Hematopoietic multipotent progenitor cell treated with erythropoietin and hydrocortisone succinate and interleukin-3 and kit ligand, for 6 days (in vitro differentiated cells): Measurements from ENCODE around the gene KIAA1328.

ENCODE experiments used
- DNase-seq: peaks from one replicate; pipeline ENCODE4 v3.0.0-alpha.2; 2015

Gene KIAA1328

DNA sequence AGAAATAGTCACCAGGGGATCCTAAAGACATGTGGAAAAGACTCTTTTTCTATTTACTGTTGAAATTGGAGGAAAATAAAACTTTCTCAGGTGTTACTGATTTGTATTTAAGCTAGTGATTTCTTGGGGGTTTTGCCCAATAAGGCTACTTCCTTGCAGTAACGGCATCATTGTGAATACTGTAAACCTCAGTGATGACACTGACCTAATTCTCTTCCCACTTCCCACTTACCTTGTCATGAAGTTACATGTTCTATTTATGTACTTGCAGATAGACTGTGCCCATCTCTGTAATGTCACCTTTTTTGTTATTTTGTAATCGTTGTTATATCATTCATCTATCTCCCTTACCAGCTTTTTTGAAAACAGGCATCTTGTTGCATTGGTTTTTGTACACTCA, 134.5 kb downstream of the KIAA1328 start:
- DNase-seq, result no peak

DNA sequence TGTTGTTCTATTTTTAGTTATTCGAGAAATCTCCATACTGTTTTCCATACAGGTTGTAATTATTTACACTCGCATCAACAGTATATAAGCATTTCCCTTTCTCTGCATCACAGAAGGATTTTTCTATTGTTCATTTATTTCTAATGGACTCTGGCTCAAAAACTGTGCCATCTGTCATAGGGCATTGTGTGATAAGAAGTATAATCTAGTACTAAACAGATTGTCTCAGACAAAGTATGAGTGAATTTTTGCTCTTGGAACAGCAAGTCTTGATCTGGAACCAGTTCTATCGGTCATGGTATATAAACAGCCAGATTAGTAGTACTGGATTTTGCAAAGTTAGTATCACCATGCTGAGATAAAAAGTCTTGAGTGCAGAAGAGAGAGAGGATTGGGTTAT, 145.8 kb downstream of the KIAA1328 start:
- DNase-seq, result no peak

DNA sequence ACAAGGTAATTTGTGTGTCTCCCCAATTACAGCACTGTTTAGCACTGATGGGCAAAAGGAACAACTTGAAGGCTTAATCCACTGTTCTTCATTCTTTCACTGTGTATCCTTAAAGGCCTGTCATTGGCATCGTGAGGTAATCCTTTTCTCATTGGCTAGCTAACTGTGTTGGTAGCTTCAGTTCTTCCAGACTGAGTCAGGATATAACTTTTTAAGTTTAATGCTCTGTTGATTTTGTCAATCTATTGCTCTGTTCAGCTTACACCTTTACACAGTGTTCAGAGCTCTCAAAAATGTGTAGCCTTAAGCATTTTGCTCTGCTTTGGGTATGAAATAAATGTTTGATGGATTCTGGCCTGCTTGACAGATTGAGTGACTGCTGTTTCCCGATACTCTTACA, 148.2 kb downstream of the KIAA1328 start:
- DNase-seq, result no peak

DNA sequence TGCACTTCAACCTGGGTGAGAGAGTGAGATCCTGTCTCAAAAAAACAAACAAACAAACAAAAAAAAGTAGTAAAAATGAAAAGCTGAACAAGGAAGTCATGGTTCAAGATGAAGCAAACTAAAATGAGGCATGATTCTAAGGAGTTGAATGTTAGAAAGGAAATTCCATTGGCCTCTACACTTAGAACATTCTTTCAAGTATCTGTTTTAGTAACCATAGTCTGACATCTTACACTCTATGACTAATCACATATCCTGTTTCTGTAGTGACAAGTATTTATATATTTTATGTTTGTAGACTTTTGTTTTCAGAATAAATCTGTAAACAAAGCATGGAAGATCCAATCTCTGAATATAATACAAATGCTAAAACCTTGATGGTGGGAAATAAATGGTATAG, 164.1 kb downstream of the KIAA1328 start:
- DNase-seq, result no peak

DNA sequence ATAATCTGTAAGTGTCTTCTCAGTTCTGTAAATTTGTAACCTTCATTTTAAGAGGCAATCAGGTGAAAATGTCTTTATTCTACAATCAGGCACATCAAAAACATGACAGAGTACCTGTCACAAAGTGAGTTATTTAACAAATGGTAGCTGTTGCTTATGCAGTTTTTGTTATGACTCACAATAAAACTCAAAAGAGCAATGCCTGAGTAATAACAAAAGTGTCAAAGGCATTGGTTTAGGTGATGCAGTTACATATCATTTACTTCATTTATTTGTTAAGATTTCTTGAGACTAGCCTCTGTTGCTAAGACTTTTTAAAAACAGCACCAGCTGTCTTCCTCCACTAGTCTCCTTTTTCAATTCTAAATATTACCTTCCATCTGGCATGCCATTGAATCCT, 177.8 kb downstream of the KIAA1328 start:
- no peak for DNase-seq

DNA sequence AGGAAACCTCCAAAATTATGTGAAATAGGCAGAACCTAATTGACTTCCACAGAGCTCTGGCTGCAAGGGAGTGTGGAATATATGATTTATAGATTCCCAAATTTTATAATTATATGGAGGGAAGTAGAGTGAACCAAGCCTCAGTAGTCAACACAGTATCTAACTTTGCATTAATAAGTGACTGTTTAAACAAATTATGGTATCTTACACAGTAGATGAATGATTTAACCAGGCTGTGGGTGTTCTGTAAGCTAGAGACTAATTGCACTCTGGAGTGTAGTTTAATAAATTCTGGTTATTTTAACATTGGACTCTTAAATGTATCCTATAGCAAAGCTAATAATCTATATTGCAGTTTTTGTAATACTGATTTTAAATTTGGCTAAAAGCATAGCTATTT, 183.5 kb downstream of the KIAA1328 start:
- no peak for DNase-seq

DNA sequence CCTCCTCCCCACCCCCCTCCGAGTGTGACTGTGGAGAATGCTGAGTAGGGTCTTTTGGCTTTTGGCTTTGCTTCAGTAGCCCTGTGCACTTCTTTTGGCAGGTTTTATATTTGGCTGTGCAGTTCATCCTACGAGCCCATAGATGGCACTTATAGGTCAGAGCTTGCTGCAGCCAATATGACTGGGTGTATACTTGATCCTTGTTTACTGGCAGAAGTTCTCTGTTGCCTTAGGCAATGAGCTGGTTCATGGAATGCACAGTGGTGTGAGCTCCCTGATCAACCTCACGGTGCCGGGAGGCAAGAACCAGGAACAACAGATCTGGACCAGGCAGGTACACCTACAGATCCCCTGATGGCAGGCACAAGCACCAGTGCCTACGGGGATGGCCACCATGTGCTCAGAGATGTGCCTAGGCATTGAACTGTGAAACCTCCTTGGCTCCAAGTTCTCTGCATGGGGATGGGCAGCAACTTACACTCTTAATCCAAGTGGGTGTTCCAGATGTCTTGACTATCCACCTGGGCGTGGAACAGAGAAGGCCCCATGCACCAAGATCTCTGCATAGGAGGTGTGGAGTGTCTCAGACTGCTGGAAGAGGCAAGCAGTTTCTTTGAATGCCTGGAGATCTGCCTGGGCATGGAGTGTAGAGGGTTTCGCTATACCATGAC, 190.4 kb downstream of the KIAA1328 start:
- peak; percentile 20 for DNase-seq

DNA sequence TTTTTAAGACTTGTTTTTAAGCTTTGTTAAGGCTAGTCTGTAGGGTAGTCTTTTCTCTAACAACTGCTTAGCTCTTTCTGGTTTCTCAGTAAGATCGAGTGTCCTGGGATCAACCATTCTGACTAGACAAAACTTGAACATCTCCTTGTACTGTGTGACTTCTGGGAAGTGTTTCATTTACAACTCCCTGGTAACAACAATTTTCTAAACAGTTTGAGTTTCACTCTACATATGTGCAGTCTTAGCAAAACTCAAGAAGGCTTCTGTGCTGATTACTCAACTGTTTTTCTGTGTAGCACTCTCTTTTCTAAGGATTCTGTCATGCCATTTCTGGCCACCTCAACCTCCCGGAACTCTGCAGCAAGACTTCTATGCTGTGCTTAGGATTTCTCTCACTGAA, 204.5 kb downstream of the KIAA1328 start:
- no peak for DNase-seq

DNA sequence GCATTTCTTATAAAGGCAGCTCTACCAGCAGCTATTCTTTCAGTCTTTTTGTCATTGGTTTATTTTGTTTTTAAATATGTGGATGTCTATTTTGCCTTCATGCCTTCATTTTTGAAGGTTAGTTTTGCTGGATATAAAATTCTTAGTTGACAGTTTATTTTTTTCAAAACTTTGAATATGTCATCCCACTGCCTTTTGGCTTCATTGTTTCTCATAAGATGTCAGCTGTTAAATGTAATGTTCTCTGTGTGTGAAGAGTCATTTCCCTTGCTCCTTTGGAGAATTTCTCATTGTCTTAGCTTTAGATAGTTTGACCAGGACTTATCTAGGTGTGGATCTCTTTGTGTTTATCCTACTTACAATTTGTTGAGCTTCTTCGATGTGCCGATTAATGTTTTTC, 213.5 kb downstream of the KIAA1328 start:
- no peak for DNase-seq

DNA sequence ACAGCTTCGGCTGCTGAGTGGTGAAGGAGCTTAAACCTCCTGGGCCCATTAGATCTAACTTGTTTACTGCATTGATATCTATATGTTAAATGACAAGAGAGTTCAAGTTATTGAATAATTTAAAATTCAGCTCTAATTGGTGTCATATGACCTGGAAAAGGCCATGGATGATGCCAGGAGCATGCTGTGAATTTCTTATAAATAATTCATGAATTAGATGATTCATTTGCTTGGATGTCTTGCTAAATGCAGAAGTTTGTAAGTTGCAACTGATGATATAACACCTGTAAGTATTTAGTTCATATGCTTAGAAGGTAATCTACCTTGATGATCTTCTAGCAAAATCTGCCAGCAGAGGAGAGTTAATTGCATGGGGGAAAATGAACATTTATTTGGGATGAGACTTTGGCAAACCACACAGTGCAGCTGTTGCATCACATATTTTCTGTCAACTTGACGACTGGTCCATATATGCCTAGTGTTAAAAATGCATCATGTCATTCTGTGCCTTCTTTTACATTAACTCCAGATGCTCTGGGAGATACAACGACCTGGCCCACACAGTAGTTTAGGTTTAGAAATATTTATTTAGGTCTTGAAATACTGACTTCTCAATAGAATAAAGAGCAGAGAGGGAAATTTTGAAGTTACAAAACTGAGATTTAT, 226.3 kb downstream of the KIAA1328 start:
- no peak for DNase-seq

DNA sequence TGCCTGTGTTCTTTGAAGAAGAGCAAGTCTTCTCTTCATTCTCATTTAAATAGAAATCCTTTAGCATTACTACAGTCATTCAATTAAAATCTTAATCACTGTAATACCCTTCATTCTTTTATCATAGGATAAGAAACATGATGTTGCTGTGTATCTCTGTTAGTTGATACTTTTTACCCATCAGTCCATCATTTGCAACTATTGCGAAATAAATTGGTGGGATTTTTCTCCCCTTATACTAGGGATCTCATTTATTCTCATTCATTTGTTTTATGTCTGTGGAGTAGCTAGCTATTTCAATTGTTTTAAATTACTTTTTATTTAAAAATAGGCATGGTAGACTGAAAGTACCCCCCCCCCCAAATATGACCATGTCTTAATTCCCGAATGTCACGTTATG, 235.3 kb downstream of the KIAA1328 start:
- DNase-seq, result no peak

DNA sequence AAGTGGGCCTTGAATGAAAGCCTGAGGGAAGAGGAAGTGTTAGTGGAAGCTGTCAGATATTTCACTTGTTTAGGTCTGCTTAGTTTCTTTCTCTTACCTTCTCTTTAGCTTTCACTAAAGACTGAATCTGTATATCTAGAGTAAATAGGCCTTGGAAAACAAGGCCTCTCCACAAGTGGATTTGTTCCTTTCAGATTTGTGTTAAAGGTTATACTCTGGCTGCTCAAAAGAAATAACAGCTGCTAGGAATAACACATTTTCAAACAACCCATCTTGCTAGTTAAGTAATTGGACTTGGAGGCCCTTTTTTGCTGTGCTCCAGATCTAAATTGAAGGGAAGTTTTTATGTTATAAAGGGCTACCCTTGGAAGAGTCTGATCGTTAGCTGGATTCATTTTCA, 236.3 kb downstream of the KIAA1328 start:
- DNase-seq, result no peak

DNA sequence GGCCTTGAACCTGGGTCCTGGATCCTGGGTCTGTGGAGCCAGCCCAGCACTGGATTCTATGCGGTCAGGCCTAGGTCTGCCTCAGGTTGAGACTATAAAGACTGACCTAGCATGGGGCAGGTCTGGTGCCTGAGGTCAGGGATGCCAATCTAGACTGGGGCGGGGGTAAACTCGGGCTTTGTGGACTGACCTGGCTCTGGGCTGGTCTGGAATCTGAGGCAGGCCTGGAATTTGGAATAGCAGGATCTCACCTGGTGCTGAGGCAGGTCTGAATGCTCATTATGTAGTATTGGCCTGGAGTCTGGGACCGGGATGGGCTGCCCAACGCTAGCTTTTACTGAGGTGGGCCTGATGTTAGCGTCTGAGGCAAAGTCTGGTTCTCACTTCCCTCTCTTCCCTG, 256.0 kb downstream of the KIAA1328 start:
- DNase-seq, result no peak

DNA sequence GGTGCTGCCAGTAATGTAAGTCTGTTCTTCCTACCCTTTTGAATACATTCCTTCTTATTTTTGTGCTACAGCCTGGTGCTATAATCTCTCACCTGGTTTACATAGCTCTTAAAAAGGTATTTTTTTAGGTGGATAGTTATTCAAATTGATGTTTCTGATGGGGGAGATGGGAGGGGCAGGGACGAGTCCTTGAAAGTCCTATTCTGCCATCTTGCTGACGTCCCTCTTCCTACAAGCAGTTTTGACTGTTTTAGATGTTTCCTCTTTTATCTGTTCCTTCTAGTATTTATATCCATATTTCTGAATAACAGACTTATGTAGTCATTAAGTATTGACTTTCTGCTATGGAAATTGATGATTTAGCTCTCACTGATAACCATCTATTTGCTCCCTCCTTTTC, 256.4 kb downstream of the KIAA1328 start:
- no peak for DNase-seq

DNA sequence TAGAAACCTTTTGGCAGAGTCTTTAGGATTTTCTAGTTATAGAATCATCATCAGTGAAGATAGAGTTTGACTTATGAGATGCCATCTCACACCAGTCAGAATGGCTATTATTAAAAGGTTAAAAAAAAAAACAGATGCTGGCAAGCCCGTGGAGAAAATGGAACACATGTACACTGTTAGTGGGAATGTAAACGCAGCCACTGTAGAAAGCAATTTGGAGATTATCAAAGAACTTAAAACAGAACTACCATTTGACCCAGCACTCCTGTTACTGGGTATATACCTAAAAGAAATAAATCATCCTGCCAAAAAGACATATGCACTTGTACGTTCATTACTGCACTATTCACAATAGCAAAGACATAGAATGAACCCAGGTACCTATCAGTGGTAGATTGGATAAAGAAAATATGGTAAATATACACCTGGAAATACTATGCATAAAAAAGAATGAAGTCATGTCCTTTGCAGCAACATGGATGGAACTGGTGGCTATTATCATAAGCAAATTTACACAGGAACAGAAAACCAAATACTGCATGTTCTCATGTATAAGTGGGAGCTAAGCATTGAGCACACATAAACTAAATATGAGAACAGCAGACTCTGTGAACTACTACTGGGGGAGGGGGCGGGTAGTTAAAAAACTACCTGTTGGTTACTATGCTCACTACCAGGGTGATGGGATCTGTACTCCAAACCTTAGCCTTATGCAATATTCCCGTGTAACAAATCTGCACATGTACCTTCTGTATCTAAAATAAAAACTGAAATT, 279.0 kb downstream of the KIAA1328 start:
- DNase-seq, result no peak

DNA sequence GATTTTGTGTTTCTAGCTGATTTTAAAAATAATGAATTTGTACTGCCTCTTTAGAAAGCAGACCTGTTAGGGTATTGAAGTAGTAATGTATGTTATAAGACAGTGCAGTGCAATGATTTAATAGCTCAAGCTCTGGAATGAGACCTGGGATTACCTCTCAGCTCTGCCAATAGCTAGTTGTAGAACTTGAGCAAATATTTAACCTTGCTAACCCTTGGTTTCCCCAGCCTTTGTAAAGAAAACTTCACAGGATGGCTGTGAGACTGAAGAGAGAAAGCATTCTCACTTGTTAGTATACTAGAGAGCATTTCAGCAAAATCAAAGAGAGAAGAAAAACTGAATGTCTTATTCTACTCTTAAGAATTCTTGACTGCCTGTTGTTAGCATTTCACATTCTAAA, 293.9 kb downstream of the KIAA1328 start:
- no peak for DNase-seq

DNA sequence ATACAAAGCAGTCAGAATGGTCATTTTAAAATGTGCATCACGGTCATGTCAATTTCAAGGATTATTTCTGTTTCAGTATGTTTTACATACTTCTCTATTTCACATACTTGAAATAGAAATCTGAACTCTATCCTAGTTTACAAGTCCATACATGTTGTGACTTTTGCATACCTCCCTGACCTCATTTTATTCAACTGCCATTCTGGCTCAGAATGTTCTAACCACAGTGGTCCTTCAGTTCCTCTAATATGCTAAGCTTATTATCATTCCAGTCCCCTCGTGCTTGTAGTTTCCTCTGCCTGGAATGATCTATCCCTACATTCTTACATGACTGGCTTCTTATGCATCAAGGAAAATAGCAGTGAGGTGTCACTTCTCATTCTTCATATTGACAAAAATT, 295.6 kb downstream of the KIAA1328 start:
- no peak for DNase-seq

DNA sequence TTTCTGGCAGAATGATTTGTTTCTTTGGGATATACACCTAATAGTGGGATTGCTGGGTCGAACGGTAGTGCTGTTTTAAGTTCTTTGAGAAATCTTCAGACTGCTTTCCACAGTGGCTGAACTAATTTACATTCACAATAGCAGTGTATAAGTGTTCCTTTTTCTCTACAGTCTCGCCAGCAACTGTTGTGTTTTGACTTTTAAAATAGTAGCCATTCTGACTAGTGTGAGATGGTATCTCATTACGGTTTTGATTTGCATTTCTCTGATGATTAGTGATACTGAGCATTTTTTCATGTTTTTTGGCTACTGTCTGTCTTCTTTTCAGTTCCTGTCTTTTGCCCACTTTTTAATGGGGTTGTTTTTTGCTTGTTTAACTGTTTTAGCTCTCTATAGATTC, 306.2 kb downstream of the KIAA1328 start:
- no peak for DNase-seq

DNA sequence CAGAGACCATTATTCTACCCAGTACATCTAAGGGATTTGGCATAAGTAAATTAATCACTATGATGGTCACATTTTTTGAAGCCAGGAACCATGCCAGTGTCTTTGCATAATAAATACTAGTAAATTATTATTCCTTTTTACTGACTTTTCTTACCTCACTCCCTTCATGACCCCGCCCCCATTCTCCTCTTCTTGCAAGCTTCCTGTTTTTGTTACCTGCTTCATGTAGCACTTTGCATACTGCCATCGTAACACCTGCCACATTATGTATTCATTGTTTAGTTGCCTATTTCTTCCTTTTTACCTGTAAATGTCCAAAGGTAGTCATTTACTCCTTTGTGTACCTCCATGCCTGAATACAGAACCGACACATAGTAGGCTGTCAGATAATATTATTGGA, 309.5 kb downstream of the KIAA1328 start:
- no peak for DNase-seq

DNA sequence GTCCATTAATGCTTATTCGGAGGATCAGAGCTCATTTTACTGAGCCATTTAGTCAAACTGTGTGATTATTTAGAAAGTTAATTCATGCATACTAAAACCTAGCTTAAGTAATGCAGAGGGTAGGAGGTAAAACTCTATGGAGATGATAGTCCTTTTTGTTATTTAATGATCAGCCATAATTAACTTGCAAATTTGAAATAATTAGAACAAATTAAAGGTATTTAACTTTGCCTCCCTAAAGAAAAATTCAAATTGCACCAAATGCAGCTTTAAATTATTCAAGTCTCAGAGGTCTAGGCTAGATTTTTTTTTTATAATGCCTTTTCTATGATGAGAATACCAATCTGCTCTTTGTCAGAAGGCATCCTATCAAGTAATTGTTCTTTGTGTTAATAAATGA, 310.9 kb downstream of the KIAA1328 start:
- DNase-seq, result no peak

DNA sequence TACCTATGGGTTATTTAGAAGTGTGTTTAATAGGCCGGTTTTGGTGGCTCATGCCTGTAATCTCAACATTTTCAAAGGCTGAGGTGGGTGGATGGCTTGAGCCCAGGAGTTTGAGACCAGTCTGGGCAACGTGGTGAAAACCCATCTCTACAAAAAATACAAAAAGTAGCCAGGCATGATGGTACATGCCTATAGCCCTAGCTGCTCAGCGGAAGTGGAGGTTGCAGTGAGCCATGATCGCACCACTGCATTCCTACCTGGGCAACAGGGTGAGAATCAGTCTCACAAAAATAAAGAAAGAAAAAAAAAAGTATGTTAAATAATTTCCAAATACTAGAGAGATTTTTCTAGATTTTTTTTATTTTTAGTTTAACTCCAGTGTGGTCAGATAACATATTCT, 316.0 kb downstream of the KIAA1328 start:
- no peak for DNase-seq

DNA sequence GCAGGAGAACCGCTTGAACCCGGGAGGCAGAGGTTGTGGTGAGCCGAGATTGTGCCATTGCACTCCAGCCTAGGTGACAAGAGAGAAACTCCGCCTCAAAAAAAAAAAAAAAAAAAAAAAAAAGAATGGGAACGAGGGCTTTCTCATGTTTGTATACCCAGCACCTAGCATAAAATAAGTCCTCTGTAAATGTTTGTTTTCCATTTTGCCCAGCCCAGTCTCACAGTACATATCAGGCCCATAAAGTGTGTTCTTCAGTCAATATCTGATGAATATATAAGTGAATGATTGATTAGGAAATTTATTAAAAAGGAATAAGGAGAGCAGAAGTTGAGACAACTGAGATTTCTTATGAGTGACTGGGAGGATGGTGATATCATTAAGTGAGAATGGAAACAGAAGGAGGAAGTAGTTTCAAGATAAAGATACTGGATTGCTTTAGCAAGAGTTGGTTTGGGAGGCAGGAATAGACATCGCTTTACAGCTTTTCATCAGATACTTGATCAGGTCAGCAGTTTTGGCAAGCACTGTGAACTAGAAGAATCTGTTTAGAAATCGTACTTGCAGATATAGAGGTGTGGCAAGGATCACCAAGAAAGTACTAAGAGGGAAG, 327.5 kb downstream of the KIAA1328 start:
- peak; percentile 4 for DNase-seq

DNA sequence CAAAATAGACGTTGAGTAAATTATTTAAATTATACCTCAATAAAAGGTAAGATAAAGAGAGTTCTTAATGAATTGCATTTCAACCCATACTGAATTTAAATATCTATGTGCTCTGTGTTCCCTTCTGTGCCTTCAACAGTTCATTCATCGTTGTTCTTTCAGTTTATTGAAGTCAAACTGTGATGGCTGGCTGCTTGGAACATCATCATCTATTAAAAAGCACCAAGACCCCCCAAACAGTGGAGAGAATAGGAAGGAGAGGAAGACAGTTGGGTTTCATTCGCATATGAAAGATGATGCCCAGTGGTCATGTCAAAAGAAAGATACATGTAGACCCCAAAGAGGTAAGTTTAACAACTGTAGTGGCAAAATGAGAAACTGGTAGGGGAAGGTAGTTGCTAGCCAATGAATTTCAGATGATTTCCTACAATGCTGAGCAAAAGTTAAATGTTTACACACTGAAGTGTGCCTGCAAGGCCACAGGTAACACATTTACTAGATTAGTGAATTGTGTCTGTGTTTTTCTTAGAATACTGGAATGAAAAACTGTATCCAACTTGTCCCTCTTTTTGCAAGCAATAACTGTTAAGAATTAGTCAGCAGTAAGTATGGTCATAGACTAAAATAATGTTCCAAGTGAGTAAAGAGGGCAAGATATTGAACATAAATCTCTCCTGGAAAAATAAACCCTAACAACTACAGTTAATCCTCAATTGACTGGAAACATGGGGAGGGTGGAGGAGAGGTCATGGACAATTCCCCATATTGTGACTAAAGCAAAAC, 331.3 kb downstream of the KIAA1328 start:
- DNase-seq, result no peak
